HG03196 (cell line): Measurements from ENCODE around the gene TOMM40L.

Experiments
- ATAC-seq: cut with Tn5 transposase; IDR thresholded peaks from one replicate; pipeline ENCODE4 v1.9.1; 2021; ENCODE audit not compliant: unreplicated experiment

The TOMM40L gene

DNA sequence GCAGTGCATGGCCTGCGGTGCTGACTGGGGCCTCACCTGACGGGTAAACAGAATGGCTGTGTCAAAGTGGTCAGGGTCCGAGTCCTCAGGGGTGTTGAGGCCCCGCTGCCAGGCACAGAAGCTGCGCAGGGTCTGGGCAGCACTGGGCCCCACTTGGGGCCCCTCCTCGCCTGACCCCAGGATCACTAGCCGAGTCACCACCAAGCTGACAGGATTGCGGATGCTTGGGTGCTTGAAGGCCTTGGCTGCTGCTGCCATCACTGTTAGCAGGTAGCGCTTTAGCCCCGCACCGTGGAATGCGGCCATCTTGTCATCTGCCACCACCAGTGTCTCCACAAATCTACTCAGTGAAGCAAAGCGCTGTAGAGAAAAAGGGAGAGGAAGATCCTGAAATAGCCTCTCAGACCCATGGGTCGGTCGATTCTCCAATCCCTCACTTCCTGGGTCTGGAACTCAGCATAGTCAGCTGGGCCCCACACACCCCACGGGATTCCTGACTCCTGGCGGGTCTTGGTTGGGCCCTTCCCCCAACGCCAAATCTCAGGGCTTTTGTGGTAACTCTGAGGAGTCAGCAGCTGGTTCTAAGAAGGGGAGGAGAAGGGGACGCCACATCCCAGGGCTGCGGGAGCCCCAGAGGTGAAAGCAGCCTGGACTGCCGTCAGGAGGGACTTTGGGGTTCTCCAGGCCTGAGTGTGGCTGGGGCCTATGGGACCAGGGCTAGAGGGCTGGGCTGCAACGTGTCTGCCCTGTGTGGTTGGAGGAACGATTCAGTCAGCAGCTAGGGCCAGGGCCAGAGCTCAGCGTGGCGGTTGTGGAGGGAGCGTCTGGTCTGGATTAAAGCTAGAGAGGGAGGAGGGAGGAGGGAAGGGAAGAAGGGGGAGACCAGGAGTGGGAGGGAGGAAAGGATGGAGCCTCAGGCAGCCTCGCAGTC lies 29.1 kb upstream of the TOMM40L start:
- no peak for ATAC-seq

- no peak for ATAC-seq
These were observed 28.2 kb upstream of the TOMM40L start for GRCh38 chr1:161197560-161198193.

GRCh38 chr1:161198194-161198896 lies 27.5 kb upstream of the TOMM40L start:
- ATAC-seq = no peak

DNA sequence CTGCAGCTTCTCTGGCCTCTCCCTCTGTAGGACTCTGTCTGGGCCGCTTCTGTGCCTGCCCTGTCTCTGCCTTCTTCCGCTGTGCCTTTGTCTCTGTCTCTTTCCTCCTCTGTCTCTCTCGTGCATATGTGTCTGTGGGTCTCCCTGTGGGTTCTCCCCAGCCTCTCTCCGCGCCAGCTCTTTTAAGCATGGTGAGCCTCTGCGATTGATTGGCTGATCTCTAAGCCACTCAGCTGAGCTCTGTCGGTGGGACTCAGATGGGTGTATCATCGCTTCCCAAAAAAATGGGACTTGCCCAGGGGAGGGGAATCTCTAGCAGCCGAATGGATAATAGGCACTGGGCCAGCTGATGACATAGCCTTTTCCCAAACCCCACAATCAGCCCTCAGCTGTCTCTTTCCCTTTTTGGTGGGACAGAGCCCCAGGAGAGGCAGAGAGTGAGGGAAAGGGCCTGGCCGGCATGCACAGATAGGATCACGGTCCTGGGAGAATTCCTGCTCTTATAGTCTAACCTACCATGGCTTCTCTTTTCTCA lies 26.9 kb upstream of the TOMM40L start, which contains the start of gene ADAMTS4:
Gene ADAMTS4 (minus strand): TSS at position 158 of the 535 bp plus-strand sequence. CDS start 427 bp downstream, outside the sequence.
- no peak for ATAC-seq

DNA sequence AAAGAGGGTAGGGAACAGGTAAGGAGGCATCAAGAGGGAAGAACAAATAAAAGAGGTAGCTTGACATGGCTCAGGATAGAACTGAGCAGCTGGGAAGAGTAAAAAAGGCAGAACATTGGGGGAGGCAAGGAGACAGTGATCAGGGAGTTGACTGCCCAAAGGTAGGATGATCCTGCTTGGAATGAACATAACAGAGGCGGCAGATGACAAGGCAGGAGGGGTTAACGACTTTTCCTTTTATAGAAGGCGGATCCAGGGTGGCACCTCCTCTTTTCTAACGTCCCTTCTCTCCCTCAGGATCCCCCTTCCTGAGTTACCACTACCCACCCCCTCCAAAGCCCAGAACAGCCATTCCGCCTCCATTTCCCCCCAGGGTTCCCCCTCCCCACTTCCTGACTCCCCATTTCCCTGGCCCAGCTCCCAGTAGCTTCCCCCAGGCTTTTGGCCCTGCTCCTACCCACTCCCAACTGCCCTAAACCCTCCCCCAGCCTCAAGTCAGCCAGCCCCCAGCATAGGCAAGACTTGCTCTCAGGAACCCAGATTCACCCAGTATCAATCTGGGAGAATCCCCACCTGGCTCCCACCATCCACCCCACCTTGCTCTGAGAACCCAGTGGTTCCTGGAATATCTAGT lies 26.2 kb upstream of the TOMM40L start:
- ATAC-seq = no peak

DNA sequence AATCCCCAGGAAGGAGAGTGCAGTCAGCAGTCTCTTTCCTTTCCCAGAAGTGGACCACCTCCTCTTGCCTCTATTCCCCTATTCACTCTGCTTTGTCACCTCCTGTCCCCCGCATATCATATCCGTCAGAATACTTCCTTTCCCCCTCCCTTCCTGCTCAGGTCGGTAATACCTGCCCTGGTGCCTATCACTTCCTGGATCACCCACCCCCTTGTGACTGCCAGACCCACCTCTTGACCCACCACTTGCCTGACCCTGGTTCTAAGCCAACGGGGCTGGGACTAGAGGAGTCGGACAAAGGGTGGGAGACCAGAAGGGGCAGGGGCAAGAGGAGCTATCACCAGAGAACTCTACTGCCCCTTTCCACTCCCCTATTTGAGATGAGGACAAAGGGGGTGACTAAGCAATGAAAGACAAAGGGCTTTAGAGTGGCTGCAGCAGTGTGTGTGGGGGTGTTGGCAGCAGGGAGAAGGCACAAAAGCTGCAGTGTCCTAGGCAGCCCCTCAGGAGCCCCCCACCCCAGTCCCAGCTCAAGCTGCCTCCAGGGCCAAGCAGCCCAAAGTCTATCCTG lies 25.4 kb upstream of the TOMM40L start:
- no peak for ATAC-seq

GRCh38 chr1:161200992-161201835 lies 24.6 kb upstream of the TOMM40L start:
- no peak for ATAC-seq

DNA sequence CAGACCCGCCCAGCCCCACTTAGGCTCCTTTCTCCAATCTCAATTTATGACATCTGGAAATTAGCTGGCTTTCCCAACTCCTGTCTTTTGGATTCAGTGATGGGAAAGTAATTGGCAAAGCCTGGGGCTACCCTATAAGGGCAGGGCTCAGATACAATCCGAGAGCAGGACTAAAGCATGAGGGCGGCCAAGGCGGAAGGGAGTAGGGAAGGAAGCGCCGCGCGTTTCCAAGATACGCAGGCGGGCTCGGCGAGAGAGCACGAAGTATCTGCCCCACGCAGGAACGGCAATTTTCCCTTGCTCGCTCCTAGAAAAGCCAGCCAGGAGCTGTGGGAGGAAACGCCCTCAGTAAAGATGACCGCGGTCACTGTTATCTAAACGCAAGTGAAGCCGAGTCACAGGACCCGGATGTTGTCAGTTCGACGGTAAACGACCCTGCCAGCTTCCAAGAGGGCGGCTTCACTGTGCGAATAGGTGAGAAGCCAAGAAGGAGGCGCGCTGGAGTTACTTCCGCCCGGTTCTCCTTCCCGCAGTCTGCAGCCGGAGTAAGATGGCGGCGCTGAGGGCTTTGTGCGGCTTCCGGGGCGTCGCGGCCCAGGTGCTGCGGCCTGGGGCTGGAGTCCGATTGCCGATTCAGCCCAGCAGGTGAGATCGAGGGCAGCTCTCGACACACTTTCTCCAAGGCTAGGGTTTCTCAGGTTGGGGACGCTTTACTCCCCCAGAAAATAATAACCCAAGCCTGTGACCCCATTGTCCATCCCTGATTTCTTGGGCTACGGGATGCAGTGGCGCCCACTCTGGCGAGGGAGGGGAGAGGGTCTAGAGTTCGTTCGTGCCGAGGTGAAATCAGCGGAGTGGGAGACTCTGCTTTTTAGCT lies 23.8 kb upstream of the TOMM40L start, which contains the start of gene NDUFS2:
Gene NDUFS2 (plus strand): TSS at position 532 of the 877 bp plus-strand sequence. CDS start 19 bp downstream, at position 551.
- peak; percentile 91 for ATAC-seq

DNA sequence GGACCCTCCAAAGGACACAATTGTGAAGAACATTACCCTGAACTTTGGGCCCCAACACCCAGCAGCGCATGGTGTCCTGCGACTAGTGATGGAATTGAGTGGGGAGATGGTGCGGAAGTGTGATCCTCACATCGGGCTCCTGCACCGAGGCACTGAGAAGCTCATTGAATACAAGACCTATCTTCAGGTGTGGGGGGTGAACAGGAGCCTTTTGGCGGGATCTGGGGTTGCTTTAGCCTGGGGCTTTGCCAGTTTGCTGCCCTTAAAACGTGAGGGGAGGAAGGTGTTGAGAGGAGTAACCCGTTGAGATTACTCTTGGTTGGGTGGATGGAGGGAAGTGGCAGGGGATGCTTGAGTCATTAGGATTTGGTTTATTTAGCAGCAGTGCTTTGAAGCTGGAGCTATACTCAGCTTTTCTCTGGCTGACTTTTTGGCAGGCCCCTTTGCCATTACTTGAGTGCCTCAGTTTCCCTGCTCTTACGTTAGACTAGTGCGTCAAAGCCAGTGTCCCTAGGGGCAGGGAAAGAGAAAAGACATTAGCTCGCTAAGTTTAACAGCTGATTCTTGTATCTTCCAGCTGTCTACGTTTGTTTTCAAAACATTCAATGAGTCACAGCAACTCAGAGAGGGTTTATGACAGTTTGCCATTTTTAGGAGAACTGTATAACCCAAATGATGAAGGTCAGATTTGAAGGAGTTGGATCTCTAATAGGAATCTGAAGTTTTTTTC lies 19.3 kb upstream of the TOMM40L start:
- no peak for ATAC-seq

- no peak for ATAC-seq
These were observed 18.7 kb upstream of the TOMM40L start for GRCh38 chr1:161207173-161207572.

DNA sequence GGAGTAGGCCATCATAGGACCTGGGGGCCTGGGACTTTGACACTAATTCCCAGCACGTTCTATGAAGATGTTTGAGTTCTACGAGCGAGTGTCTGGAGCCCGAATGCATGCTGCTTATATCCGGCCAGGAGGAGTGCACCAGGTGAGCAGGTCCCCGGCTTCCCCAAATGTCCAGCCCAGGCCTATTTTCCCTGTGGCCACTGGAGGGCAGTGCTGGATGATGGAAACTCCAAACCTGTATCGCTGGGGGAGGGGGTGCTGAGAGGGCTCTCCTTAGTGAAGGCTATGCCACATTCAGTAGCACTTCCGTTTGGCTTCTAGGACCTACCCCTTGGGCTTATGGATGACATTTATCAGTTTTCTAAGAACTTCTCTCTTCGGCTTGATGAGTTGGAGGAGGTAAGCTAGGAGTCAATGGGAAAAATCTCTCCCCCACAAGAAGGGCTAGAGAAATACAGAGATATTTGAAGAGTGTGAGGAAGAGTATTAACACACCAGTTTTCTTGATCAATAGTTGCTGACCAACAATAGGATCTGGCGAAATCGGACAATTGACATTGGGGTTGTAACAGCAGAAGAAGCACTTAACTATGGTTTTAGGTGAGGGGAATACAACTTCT lies 16.0 kb upstream of the TOMM40L start:
- ATAC-seq = no peak

- no peak for ATAC-seq
These were observed 11.5 kb upstream of the TOMM40L start for GRCh38 chr1:161214369-161214768.

- ATAC-seq = no peak
These were observed 10.8 kb upstream of the TOMM40L start, which contains the start of gene FCER1G for GRCh38 chr1:161215076-161215475. Gene FCER1G, plus strand, starts transcription at chr1:161215295. Its CDS starts 27 bp downstream, at chr1:161215322.

- ATAC-seq = peak; percentile 90
These were observed 8.7 kb upstream of the TOMM40L start for GRCh38 chr1:161216945-161217712.

GRCh38 chr1:161217831-161218230 lies 8.0 kb upstream of the TOMM40L start:
- ATAC-seq = no peak

DNA sequence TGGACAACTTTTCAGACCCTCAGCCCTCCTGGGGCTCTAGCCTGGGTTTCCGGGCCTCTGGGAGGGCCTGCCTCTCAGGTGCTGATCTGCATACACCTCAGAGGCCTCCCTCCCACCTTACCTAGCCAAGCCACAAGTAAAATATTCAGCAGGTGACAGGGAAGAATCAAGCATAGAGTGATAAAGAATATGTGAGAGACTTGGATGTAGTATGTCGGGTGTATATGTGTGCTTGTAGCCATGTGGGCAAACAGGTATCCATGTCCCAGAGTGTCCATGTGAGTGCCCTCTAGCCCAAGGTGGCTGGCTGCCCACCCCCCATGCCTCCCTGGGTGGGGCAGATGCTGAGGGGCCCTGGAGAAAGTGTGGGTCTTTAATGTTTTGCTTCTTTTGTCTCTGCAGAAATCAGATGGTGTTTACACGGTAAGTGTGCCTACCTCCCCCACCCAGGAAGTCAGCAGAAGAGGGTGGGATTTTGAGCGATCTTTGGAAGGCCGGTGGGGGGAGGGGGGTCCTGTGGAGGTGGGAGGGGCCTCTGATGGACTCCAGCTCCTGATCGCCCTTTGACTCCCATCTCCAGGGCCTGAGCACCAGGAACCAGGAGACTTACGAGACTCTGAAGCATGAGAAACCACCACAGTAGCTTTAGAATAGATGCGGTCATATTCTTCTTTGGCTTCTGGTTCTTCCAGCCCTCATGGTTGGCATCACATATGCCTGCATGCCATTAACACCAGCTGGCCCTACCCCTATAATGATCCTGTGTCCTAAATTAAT lies 7.4 kb upstream of the TOMM40L start:
- no peak for ATAC-seq
